NCI-H2227 treated with DMSO at 0.1 percent for 48 hours (cell line): ENCODE measurements around the gene TMEM18.

Source experiments
- DNase-seq: peaks from one replicate; lab custom pipeline; 2025; lab: John Stamatoyannopoulos, UW

TMEM18 gene

DNA sequence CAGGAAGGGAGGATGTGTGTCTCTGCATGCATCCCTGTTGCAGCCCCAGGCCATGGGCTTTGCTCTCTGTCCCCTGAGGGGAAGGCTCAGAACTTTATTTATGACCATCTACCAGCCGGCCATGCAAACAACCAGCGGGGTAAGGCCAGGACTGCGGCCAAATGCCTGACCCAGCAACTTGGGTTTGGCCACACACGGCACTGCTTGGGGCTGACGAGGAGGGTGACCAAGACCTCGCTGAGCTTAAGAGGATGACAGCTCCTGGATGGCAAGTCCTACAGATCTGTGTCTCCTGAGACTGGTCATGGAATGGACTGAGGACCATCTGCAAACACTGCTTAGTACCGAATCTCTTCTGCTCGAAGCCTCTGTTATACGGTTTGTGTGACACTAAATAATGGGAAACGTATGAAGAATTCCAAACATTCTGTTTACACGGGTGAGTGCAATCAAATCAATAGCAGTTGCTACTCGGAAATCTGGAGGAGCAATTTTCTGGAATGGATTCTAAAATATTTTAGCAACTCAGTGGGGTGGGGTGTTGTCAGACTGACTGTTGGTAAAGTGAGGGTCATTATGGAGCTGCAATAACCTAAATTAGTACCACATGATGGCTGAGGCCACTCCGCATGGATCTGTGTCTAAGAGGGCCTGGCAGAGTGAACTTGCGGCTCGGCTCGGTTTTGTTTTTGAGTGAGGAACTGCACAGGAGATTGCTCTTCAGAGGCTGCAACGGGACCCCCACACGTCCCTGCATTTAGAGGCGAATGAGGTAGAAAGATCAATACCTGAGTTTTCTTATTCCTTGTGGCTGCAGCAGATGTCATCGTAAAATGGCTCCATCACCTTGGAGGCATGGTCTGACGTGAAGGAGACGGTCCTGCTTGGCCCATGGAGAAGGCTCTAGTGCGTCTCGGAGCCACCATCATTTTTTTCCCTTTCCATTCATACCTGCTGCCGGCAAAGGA is 26.6 kb downstream of the TMEM18 start:
- no peak for DNase-seq

GRCh38 chr2:649426-650342 is 27.5 kb downstream of the TMEM18 start:
- DNase-seq: no peak

GRCh38 chr2:648476-649424 is 28.5 kb downstream of the TMEM18 start:
- DNase-seq: no peak

GRCh38 chr2:647691-648231 is 29.4 kb downstream of the TMEM18 start:
- DNase-seq: no peak

GRCh38 chr2:647003-647560 is 30.1 kb downstream of the TMEM18 start:
- no peak for DNase-seq

GRCh38 chr2:644871-645270 is 32.3 kb downstream of the TMEM18 start:
- DNase-seq: no peak

- DNase-seq: no peak
Measured at GRCh38 chr2:643761-644160, 33.4 kb downstream of the TMEM18 start.

DNA sequence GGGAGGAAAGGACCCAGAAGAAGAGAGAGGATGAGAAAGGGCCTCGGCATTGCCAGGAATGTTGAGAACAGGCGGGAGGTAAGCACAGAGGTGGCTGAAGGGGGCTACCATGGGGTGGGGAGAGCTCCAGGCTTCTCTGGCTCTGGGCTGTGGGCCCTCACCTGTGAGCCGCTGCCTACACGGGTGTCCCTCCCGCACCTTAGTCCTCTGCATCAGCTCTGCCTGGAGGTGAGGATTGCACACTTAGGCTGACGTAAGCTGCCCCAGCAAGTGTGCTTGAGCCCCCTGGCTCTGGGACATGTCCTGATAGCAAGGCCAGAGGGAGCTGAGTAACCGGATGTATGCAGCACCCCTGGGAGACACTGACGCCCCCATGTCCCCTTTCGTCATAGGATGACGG is 33.9 kb downstream of the TMEM18 start:
- no peak for DNase-seq

GRCh38 chr2:641872-642815 is 35.1 kb downstream of the TMEM18 start:
- no peak for DNase-seq

GRCh38 chr2:641164-641871 is 35.9 kb downstream of the TMEM18 start:
- no peak for DNase-seq

GRCh38 chr2:639703-640102 is 37.5 kb downstream of the TMEM18 start:
- no peak for DNase-seq

GRCh38 chr2:637804-638203 is 39.4 kb downstream of the TMEM18 start:
- no peak for DNase-seq

DNA sequence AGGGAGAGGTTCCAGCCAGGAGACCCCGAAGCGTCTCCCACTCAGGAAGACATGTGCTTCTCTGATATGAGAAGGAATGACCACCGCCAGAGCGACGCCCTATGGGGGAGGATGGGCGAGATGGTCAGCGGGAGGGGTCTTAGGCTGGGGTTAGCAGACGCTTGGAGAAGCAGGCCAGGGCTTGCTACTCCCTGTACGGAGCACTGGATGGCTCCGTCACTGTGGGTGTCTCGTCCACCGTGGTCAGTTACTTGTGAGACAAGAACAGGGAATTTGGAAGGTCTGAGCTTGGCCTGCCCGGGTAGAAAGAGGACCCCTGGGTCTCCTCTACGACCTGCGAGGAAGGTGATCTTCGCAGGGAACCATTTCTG is 39.8 kb downstream of the TMEM18 start:
- no peak for DNase-seq

DNA sequence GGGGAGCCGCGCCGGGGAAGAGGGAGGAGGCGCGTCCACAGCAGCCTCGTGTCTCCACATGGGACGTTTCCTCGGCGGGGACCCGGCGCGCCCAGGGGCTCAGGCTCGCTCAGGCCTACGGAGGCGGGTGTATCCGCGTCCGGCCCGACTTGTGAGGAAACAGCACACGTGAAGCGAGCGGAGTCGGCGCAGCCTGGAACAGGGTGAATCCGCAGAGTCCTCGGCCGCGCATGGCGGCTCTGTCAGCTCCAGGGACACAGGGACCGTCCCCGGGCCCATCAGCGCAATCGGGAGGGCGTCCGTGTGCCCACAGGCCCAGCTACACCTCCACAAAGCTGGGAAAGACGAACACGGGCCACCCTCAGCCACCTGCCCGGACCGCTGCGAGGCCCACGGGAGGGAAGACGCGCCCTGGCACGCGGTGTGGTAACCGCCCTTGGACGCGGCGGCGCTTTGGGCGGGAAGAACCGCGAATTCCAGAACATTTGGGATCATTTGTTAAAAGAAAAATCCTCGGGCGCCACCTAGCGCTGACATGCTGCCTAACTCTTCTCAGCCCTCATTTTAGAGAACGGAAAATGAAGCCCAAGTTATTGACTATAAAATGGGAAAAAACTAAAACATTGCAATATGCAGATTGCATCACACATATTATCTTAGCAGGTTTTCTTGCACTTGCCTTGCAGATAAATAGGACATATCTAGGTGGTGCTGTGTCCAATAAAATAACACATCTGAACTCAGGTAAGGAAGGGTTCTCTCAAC is 40.4 kb downstream of the TMEM18 start:
- no peak for DNase-seq

DNA sequence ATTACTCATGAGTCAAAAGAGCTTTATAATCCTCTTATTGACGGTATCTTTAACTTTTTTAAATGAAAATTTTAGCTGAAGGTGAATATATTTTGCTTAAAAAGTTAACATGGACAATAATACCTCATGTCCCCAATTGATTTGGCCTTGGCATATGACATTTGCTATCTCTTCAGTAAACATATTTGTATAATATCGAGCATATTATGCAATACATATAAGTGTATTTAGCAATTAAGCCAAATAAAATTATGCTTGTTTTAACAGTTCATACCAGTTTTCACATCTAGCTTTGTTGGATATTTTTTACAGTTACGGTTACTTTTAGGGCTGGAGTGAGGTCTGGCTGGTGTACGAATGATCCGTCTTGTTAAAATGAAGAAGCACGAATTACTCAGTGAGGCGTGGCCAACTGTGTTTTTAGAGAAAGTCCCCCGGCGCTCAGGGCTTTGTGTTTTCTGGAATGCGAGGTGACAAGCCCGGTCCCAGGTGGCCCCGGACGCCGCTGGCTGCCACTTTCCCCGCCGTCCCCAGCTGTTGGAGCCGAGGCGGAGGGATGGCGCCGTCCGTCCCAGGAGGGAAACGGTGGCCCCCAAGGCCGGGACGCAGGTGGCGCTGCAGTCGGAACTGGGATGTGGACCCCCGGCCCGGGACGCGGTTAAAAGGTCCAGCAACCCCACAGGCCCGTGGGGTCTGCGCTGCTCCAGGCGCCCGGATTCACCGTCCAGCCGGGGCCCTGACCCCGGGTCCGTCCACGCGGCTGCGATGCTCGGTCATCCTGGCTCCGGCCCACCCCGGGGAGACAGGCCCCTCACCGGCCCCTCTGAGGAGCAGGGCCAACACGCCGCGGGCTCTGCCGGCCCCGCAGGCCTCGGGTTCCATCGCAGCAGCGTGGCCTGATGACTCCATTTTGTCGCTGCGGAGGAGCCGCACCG is 41.3 kb downstream of the TMEM18 start:
- DNase-seq: no peak

GRCh38 chr2:634636-635388 is 42.4 kb downstream of the TMEM18 start:
- DNase-seq: no peak

DNA sequence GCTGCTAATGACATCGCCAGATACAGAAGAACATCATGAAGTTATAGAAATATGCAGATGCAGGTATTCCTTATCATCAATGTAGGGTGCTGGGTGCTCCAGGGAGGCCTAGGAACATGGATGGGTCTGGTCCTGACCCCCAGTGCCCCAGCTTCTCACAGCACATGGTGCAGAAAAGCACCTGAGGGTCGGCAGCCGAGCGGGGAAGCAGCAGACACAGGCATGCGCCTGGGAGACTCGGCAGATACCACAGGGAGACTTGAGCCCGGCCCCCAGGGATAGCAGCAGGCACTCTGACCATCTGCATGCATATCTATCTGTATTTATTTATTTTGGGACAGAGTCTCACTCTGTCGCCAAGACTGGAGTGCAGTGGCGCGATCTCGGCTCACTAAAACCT is 43.2 kb downstream of the TMEM18 start:
- no peak for DNase-seq
